Aorta (tissue), 5 donors: ENCODE results near the gene IRF6. TPM values are rescaled to one million over a fixed set of nuclear protein-coding genes. Genes with fewer than 3 reads are reported as not detected.
A peak's percentile ranks its signal among the peaks of the same experiment; 100 is the strongest.

Experiments
- ATAC-seq: fragments of 200-7000 bp; cut with Tn5 transposase; one replicate; pipeline ENCODE4 v1.9.1; 2022; ENCODE audit warnings: moderate library complexity; ENCODE audit not compliant: low FRiP score
- DNase-seq, 2 donors: peaks; one replicate each; pipeline ENCODE4 v3.0.0-alpha.2; 2020
- H3K27ac ChIP-seq, 2 donors: one replicate each; pipeline ENCODE4 v1.5.1; 2013; ENCODE audit warnings: low read length in 2 of 2, mild to moderate bottlenecking in 2 of 2, moderate library complexity in 2 of 2, control low read depth in 1 of 2, inconsistent platforms in 1 of 2, low read depth in 1 of 2
- H3K27me3 ChIP-seq, 2 donors: one replicate each; pipeline ENCODE4 v1.6.1; 2013; ENCODE audit warnings: control low read depth in 1 of 2, low read length in 1 of 2, mild to moderate bottlenecking in 1 of 2, moderate library complexity in 1 of 2; ENCODE audit not compliant: insufficient read depth in 2 of 2, control insufficient read depth in 1 of 2
- H3K36me3 ChIP-seq, 2 donors: one replicate each; pipeline ENCODE4 v1.6.1; 2013; ENCODE audit warnings: control low read depth in 1 of 2, low read length in 1 of 2, mild to moderate bottlenecking in 1 of 2; ENCODE audit not compliant: insufficient read depth in 2 of 2, control insufficient read depth in 1 of 2
- H3K4me1 ChIP-seq, 2 donors: one replicate each; pipeline ENCODE4 v1.6.1; 2013; ENCODE audit warnings: low read length in 2 of 2, control low read depth in 1 of 2, mild to moderate bottlenecking in 1 of 2, moderate library complexity in 1 of 2; ENCODE audit not compliant: insufficient read depth in 2 of 2, control insufficient read depth in 1 of 2
- H3K4me3 ChIP-seq, 2 donors: one replicate each; pipeline ENCODE4 v1.5.1; 2013; ENCODE audit warnings: low read length in 2 of 2, control low read depth in 1 of 2, mild to moderate bottlenecking in 1 of 2
- H3K9me3 ChIP-seq: one replicate; pipeline ENCODE4 v1.6.1; 2013; ENCODE audit warnings: mild to moderate bottlenecking, low read length; ENCODE audit not compliant: control insufficient read depth
- WGBS, 2 donors: extraction: QIAGEN DNeasy Blood & Tissue Kit; methylation state at CpG; one replicate each; pipeline ENCODE4 v1.1.7; 2013; 5-methylcytosine and 5-hydroxymethylcytosine counted together
- intact Hi-C, 2 donors: fragments of 100-400 bp; cut with DNase I; formaldehyde crosslinking; loops; one replicate each; pipeline versions ENCODE4 v1.14.2 to v1.15.0; 2022
- polyA plus RNA-seq, 2 donors: library from polyadenylated mRNA; stranded (reverse); fragments of 200-250 nt; gene quantifications; one replicate each; pipeline ENCODE4 v1.2.3, GENCODE V29; 2013
- total RNA-seq, 2 donors: library from RNA; stranded (reverse); fragmentation: NEBNext Ultra II Directional; extraction: Animal tissue kit (Norgen Biotek cat#: 25700); gene quantifications; one replicate each; pipeline ENCODE4 v1.2.1, GENCODE V29; 2021
- donor health status: healthy with polysubstance abuse.
- donor health status: Bipolar disorder and iron deficiency.
- donor health status: DM: no; HTN: no; CAD: no.
- donor health status: DM: no; HTN: no; CAD: no.
- donor health status: DM: yes; HTN: yes; CAD: no.

The IRF6 gene
- total and polyA plus RNA-seq, 4 donors = 1.9 to 9.8 (median 3.2) TPM

DNA sequence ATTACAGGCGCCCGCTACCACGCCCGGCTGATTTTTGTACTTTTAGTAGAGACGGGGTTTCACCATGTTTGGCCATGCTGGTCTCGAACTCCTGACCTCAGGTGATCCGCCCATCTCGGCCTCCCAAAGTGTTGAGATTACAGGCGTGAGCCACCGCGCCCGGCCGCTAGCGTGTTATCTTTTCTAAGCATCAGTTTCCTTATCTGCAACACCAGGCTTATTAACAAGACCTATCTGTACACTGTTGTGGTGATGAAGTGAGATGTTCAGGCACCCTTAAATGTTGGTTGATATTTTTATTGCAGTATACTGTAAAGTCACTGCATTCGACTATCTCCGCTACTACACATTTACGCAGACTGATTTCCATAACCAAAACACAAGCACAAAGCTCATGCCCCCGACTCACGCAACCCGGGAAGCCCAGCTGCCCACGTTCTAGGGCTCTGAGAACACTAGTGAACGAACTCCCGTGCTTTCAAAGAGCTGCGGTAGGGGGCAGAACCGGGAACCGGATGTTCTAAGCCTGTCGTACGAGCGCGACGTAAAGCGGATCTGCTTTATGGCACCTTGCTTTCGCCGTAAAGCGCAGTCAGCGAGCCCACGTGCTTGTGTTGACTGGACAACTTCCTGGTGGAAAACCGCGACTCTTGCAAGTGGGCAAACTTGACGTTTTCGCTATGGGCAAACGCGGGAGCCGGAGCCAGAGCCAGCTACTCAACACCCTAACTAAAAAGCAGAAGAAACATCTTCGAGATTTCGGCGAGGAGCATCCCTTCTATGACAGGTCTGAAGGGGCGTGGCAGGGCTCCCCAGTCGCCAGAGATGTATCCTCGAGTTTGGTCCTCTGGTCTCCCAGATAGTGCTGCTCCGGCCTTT is 21.7 kb upstream of the IRF6 start, which contains the start of gene UTP25:
Gene UTP25 (plus strand): TSS at position 589 of the 879 bp plus-strand sequence. CDS start 92 bp downstream, at position 681.
- Histone ChIP-seq H3K27ac (no peak within 1 kb of the TSS), H3K4me1 (no peaks in the 10 kb centered on the region)
- intact Hi-C loops = loop anchor here in 1 of 2 donors (1.0 kb wide), 1 partner anchor 43 kb away; the partner anchor contains the start of gene C1orf74

GRCh38 chr1:209825591-209826434 is 19.9 kb upstream of the IRF6 start:
- Histone ChIP-seq H3K27ac (no peak overlapping the region), H3K4me3 (no peak overlapping the region), H3K36me3 (no peaks in the 10 kb centered on the region), H3K9me3 (no peaks in the 10 kb centered on the region), H3K27me3 (no peaks in the 10 kb centered on the region), H3K4me1 (no peaks in the 10 kb centered on the region)
- no peak for DNase-seq
- WGBS, 2 donors = 65 to 71% methylated on average over 11 of the region's 11 CpGs
- ATAC-seq = no peak
- intact Hi-C loops = no loop called here

More for the DNA sequence above, 21.7 kb upstream of the IRF6 start, which contains the start of gene UTP25:
- WGBS, 2 donors = 22% methylated on average over 51 of the region's 51 CpGs
- DNase-seq (peak; percentile 96 to 97), ATAC-seq (peak; percentile 97)
- Histone ChIP-seq H3K36me3 (no peaks in the 10 kb centered on the region), H3K4me3 (peak within 1 kb of the TSS; percentile 71 to 73), H3K27me3 (no peaks in the 10 kb centered on the region), H3K9me3 (no peaks in the 10 kb centered on the region)

- no peak for ATAC-seq
- Histone ChIP-seq H3K4me3 (no peak overlapping the region), H3K4me1 (no peaks in the 10 kb centered on the region), H3K9me3 (no peaks in the 10 kb centered on the region), H3K27me3 (no peaks in the 10 kb centered on the region), H3K27ac (no peak overlapping the region), H3K36me3 (no peaks in the 10 kb centered on the region)
- intact Hi-C loops = loop anchor here in 1 of 2 donors (5.0 kb wide), 1 partner anchor 36 kb away; no protein-coding TSS in a partner anchor
- 37 to 40% methylated on average over 12 of the region's 12 CpGs for WGBS, 2 donors
- no peak for DNase-seq
Measured at GRCh38 chr1:209823143-209824041, 17.4 kb upstream of the IRF6 start.

DNA sequence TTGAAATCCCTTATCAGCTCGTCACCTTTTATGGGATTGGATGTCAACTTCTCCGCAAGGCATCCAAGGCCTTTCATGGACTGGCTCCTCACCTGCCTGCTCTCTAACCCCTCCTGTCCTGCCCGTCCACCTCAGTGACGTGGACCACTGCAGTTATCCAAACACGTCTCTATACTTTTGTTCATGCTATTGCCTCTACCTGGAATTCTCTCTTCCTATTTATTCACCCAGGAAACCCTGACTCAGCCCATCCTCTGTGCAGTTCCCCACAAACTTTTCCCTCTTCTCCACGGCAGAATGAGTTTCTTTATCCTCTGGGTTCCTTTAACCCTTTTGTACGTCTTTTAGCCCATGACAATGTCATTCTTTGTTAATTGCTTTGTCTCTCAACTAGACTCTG is 16.8 kb upstream of the IRF6 start:
- WGBS, 2 donors = 52 to 55% methylated on average over 7 of the region's 7 CpGs
- Histone ChIP-seq H3K4me3 (no peak overlapping the region), H3K9me3 (no peaks in the 10 kb centered on the region), H3K27ac (no peak overlapping the region), H3K4me1 (no peaks in the 10 kb centered on the region), H3K36me3 (no peaks in the 10 kb centered on the region), H3K27me3 (no peaks in the 10 kb centered on the region)
- intact Hi-C loops = loop anchor here in 1 of 2 donors (5.0 kb wide), 1 partner anchor 35 kb away; no protein-coding TSS in a partner anchor
- ATAC-seq (no peak), DNase-seq (no peak)

DNA sequence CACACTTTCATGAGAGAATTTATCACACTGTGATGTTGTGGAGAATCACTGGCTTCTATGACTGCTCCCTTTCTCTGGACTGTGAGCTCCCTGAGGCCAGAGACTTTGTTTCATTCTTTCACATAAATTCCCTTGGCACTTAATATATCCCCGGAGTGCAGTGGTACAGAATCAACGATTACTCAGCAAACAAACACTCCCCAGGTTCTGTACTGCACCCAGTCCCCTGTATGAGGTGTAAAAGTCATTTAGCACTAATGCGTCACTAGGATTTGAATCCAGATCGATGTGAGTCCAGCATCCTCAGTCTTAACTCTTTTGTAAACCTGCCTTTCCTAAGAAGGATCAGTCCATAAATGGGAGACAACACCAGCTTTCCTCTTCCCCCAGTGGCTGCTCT is 15.0 kb upstream of the IRF6 start:
- intact Hi-C loops = loop anchor here in 1 of 2 donors (5.0 kb wide), 1 partner anchor 34 kb away; no protein-coding TSS in a partner anchor
- 36 to 52% methylated on average over 4 of the region's 4 CpGs for WGBS, 2 donors

GRCh38 chr1:209819058-209819457 is 13.1 kb upstream of the IRF6 start:
- no peak for DNase-seq
- ATAC-seq = no peak
- H3K27me3 ChIP-seq = no peaks in the 10 kb centered on the region
- 29 to 50% methylated on average over 1 of the region's 1 CpG for WGBS, 2 donors
- H3K4me3 ChIP-seq = no peak overlapping the region
- no peak overlapping the region for H3K27ac ChIP-seq
- no peaks in the 10 kb centered on the region for H3K9me3 ChIP-seq
- no peaks in the 10 kb centered on the region for H3K4me1 ChIP-seq
- no peaks in the 10 kb centered on the region for H3K36me3 ChIP-seq
- intact Hi-C loops = no loop called here

More for the DNA sequence above, 15.0 kb upstream of the IRF6 start:
- Histone ChIP-seq H3K27me3 (no peaks in the 10 kb centered on the region), H3K4me3 (no peak overlapping the region), H3K27ac (no peak overlapping the region), H3K36me3 (no peaks in the 10 kb centered on the region), H3K9me3 (no peaks in the 10 kb centered on the region), H3K4me1 (no peaks in the 10 kb centered on the region)
- no peak for ATAC-seq
- no peak for DNase-seq

- no peaks in the 10 kb centered on the region for H3K4me1 ChIP-seq
- H3K36me3 ChIP-seq = no peaks in the 10 kb centered on the region
- DNase-seq (no peak), ATAC-seq (no peak)
- H3K4me3 ChIP-seq = no peak overlapping the region
- intact Hi-C loops = no loop called here
- no peaks in the 10 kb centered on the region for H3K27me3 ChIP-seq
- H3K9me3 ChIP-seq = no peaks in the 10 kb centered on the region
- no peak overlapping the region for H3K27ac ChIP-seq
- WGBS, 2 donors = 83 to 91% methylated on average over 1 of the region's 1 CpG
Measured at GRCh38 chr1:209817691-209818090, 11.7 kb upstream of the IRF6 start.

- H3K9me3 ChIP-seq = no peaks in the 10 kb centered on the region
- no peak for DNase-seq
- no peak overlapping the region for H3K27ac ChIP-seq
- H3K4me1 ChIP-seq = no peaks in the 10 kb centered on the region
- no peak overlapping the region for H3K4me3 ChIP-seq
- no peaks in the 10 kb centered on the region for H3K36me3 ChIP-seq
- ATAC-seq = no peak
- H3K27me3 ChIP-seq = no peaks in the 10 kb centered on the region
- WGBS, 2 donors = 61 to 74% methylated on average over 3 of the region's 3 CpGs
- intact Hi-C loops = no loop called here
Measured at GRCh38 chr1:209816923-209817322, 11.0 kb upstream of the IRF6 start.
